Activated naive CD4-positive, alpha-beta T cell treated with anti-CD3 and anti-CD28 coated beads for 36 hours (primary cell): ENCODE results near the gene RAB24. TPM values are rescaled to one million over a fixed set of nuclear protein-coding genes. Genes with fewer than 3 reads are reported as not detected.

ENCODE experiments used
- CTCF ChIA-PET: fragments of 350-600 bp; sonication (Branson Sonifier 250); formaldehyde crosslinking; loops from one replicate; lab custom pipeline; 2021; ENCODE audit warnings: antibody characterized with exemption; lab: Charles Lee
- DNase-seq: peaks from one replicate; pipeline ENCODE4 v3.0.0-alpha.2; 2020
- H3K27ac Mint-ChIP-seq: one replicate; pipeline ENCODE4 v1.8.0; 2021; ENCODE audit warnings: mild to moderate bottlenecking, mixed read lengths
- H3K27me3 Mint-ChIP-seq: one replicate; pipeline ENCODE4 v1.8.0; 2021; ENCODE audit warnings: low read depth, mixed read lengths
- H3K36me3 Mint-ChIP-seq: one replicate; pipeline ENCODE4 v1.8.0; 2021; ENCODE audit warnings: low read depth, mixed read lengths
- H3K4me1 Mint-ChIP-seq: one replicate; pipeline ENCODE4 v1.8.0; 2021; ENCODE audit warnings: low read depth, mixed read lengths
- H3K4me3 Mint-ChIP-seq: one replicate; pipeline ENCODE4 v1.8.0; 2021; ENCODE audit warnings: mild to moderate bottlenecking, moderate library complexity, mixed read lengths
- H3K9me3 Mint-ChIP-seq: one replicate; pipeline ENCODE4 v1.8.0; 2021; ENCODE audit warnings: mixed read lengths
- intact Hi-C: fragments of 100-400 bp; cut with micrococcal nuclease; formaldehyde crosslinking; loops from one replicate; pipeline ENCODE4 v1.15.1; 2023
- total RNA-seq, 2 experiments: library from RNA; stranded (reverse); gene quantifications; one replicate each; pipeline ENCODE4 v1.2.3, GENCODE V29; 2021

Gene RAB24
- total RNA-seq, 2 experiments from 2014 or later: 10.9 to 13.2 TPM

GRCh38 chr5:177297922-177298321 lies 5.6 kb downstream of the RAB24 start:
- H3K4me3 Mint-ChIP-seq: no peak overlapping the region
- no peaks in the 10 kb centered on the region for H3K9me3 Mint-ChIP-seq
- H3K27me3 Mint-ChIP-seq: no peaks in the 10 kb centered on the region
- CTCF ChIA-PET: interaction anchor here (1.2 to 6.9 kb wide), 3 partner anchors 12 to 184 kb away, joined by 4 to 36 read pairs (median 22); no protein-coding TSS in a partner anchor
- no peak for DNase-seq
- H3K36me3 Mint-ChIP-seq: peaks cover 19% of the 10 kb centered on the region
- intact Hi-C loops: no loop called here
- peaks cover 56% of the 10 kb centered on the region for H3K4me1 Mint-ChIP-seq
- no peak overlapping the region for H3K27ac Mint-ChIP-seq

- H3K4me3 Mint-ChIP-seq: no peak overlapping the region
- H3K27ac Mint-ChIP-seq: peak overlapping the region; percentile 54
- intact Hi-C loops: no loop called here
- no peaks in the 10 kb centered on the region for H3K27me3 Mint-ChIP-seq
- H3K9me3 Mint-ChIP-seq: no peaks in the 10 kb centered on the region
- no peak for DNase-seq
- peaks cover 30% of the 10 kb centered on the region for H3K36me3 Mint-ChIP-seq
- peaks cover 46% of the 10 kb centered on the region for H3K4me1 Mint-ChIP-seq
- CTCF ChIA-PET: interaction anchor here (1.2 to 6.9 kb wide), 2 partner anchors 22 to 183 kb away, joined by 4 to 36 read pairs; no protein-coding TSS in a partner anchor
These were observed 6.9 kb downstream of the RAB24 start for GRCh38 chr5:177296581-177296980.

- intact Hi-C loops: no loop called here
- DNase-seq: no peak
- Mint-ChIP-seq H3K27ac (peak overlapping the region; percentile 50), H3K9me3 (no peaks in the 10 kb centered on the region), H3K36me3 (peaks cover 31% of the 10 kb centered on the region), H3K4me1 (peaks cover 39% of the 10 kb centered on the region), H3K27me3 (no peaks in the 10 kb centered on the region), H3K4me3 (no peak overlapping the region)
- CTCF ChIA-PET: interaction anchor here (6.9 kb wide), 1 partner anchor 182 kb away, joined by 36 read pairs; no protein-coding TSS in a partner anchor
These were observed 7.6 kb downstream of the RAB24 start for GRCh38 chr5:177295924-177296323.

GRCh38 chr5:177294632-177295031 lies 8.9 kb downstream of the RAB24 start:
- CTCF ChIA-PET: interaction anchor here (0.6 to 0.7 kb wide), 2 partner anchors 42 to 184 kb away, joined by 3 read pairs; no protein-coding TSS in a partner anchor
- Mint-ChIP-seq H3K4me1 (peaks cover 28% of the 10 kb centered on the region), H3K27ac (no peak overlapping the region), H3K36me3 (peaks cover 34% of the 10 kb centered on the region), H3K27me3 (no peaks in the 10 kb centered on the region), H3K4me3 (no peak overlapping the region), H3K9me3 (no peaks in the 10 kb centered on the region)
- no peak for DNase-seq
- intact Hi-C loops: no loop called here

GRCh38 chr5:177293819-177294581 lies 9.5 kb downstream of the RAB24 start:
- H3K9me3 Mint-ChIP-seq: no peaks in the 10 kb centered on the region
- no peak overlapping the region for H3K27ac Mint-ChIP-seq
- CTCF ChIA-PET: interaction anchor here (0.6 kb wide), 1 partner anchor 41 kb away, joined by 3 read pairs; no protein-coding TSS in a partner anchor
- H3K27me3 Mint-ChIP-seq: no peaks in the 10 kb centered on the region
- peaks cover 25% of the 10 kb centered on the region for H3K4me1 Mint-ChIP-seq
- no peak for DNase-seq
- intact Hi-C loops: no loop called here
- peaks cover 37% of the 10 kb centered on the region for H3K36me3 Mint-ChIP-seq
- no peak overlapping the region for H3K4me3 Mint-ChIP-seq

- H3K27me3 Mint-ChIP-seq: no peaks in the 10 kb centered on the region
- CTCF ChIA-PET: no interaction called here
- H3K9me3 Mint-ChIP-seq: no peaks in the 10 kb centered on the region
- peaks cover 44% of the 10 kb centered on the region for H3K36me3 Mint-ChIP-seq
- DNase-seq: no peak
- H3K4me3 Mint-ChIP-seq: no peak overlapping the region
- intact Hi-C loops: no loop called here
- peaks cover 22% of the 10 kb centered on the region for H3K4me1 Mint-ChIP-seq
- H3K27ac Mint-ChIP-seq: no peak overlapping the region
These were observed 11.8 kb downstream of the RAB24 start for GRCh38 chr5:177291735-177292134.

GRCh38 chr5:177290816-177291596 lies 12.5 kb downstream of the RAB24 start:
- intact Hi-C loops: no loop called here
- Mint-ChIP-seq H3K4me3 (no peak overlapping the region), H3K36me3 (peaks cover 45% of the 10 kb centered on the region), H3K9me3 (no peaks in the 10 kb centered on the region), H3K27ac (no peak overlapping the region), H3K27me3 (no peaks in the 10 kb centered on the region), H3K4me1 (peaks cover 15% of the 10 kb centered on the region)
- CTCF ChIA-PET: no interaction called here
- DNase-seq: no peak

- Mint-ChIP-seq H3K4me3 (no peak overlapping the region), H3K36me3 (peaks cover 33% of the 10 kb centered on the region), H3K4me1 (no peaks in the 10 kb centered on the region), H3K9me3 (no peaks in the 10 kb centered on the region), H3K27me3 (no peaks in the 10 kb centered on the region), H3K27ac (no peak overlapping the region)
- intact Hi-C loops: no loop called here
- CTCF ChIA-PET: no interaction called here
- DNase-seq: no peak
These were observed 15.3 kb downstream of the RAB24 start for GRCh38 chr5:177288191-177288590.

GRCh38 chr5:177276886-177277285 lies 26.6 kb downstream of the RAB24 start:
- CTCF ChIA-PET: no interaction called here
- Mint-ChIP-seq H3K4me1 (peaks cover 6% of the 10 kb centered on the region), H3K27me3 (no peaks in the 10 kb centered on the region), H3K4me3 (no peak overlapping the region), H3K9me3 (no peaks in the 10 kb centered on the region), H3K36me3 (peaks cover 22% of the 10 kb centered on the region), H3K27ac (peak overlapping the region; percentile 20)
- intact Hi-C loops: no loop called here
- no peak for DNase-seq

- H3K36me3 Mint-ChIP-seq: peaks cover 24% of the 10 kb centered on the region
- DNase-seq: no peak
- H3K27ac Mint-ChIP-seq: no peak overlapping the region
- H3K27me3 Mint-ChIP-seq: no peaks in the 10 kb centered on the region
- H3K4me3 Mint-ChIP-seq: no peak overlapping the region
- intact Hi-C loops: no loop called here
- CTCF ChIA-PET: interaction anchor here (1.0 kb wide), 1 partner anchor 34 kb away, joined by 3 read pairs; no protein-coding TSS in a partner anchor
- H3K4me1 Mint-ChIP-seq: peaks cover 6% of the 10 kb centered on the region
- no peaks in the 10 kb centered on the region for H3K9me3 Mint-ChIP-seq
These were observed 27.6 kb downstream of the RAB24 start for GRCh38 chr5:177275883-177276282.

- H3K4me3 Mint-ChIP-seq: no peak overlapping the region
- H3K27me3 Mint-ChIP-seq: no peaks in the 10 kb centered on the region
- CTCF ChIA-PET: interaction anchor here (0.6 to 1.6 kb wide), 4 partner anchors 37 to 611 kb away, joined by 3 to 6 read pairs (median 4); no protein-coding TSS in a partner anchor
- intact Hi-C loops: no loop called here
- H3K27ac Mint-ChIP-seq: no peak overlapping the region
- H3K4me1 Mint-ChIP-seq: no peaks in the 10 kb centered on the region
- H3K9me3 Mint-ChIP-seq: no peaks in the 10 kb centered on the region
- no peak for DNase-seq
- H3K36me3 Mint-ChIP-seq: peaks cover 13% of the 10 kb centered on the region
These were observed 32.4 kb downstream of the RAB24 start for GRCh38 chr5:177271113-177271512.

- Mint-ChIP-seq H3K27me3 (no peaks in the 10 kb centered on the region), H3K4me3 (no peak overlapping the region), H3K36me3 (peaks cover 15% of the 10 kb centered on the region), H3K27ac (no peak overlapping the region), H3K4me1 (no peaks in the 10 kb centered on the region), H3K9me3 (no peaks in the 10 kb centered on the region)
- intact Hi-C loops: no loop called here
- no peak for DNase-seq
- CTCF ChIA-PET: interaction anchor here (1.1 to 1.6 kb wide), 5 partner anchors 38 to 610 kb away, joined by 3 to 6 read pairs (median 4); no protein-coding TSS in a partner anchor
These were observed 32.9 kb downstream of the RAB24 start for GRCh38 chr5:177270653-177271052.
